Gastroesophageal sphincter (tissue), 4 donors: ENCODE data around the gene MSX2. TPM values are rescaled to one million over a fixed set of nuclear protein-coding genes. Genes with fewer than 3 reads are reported as not detected.

Source experiments
- ATAC-seq: fragments of 150-250 bp; one replicate; pipeline ENCODE4 v1.9.1; 2016; ENCODE audit warnings: mild to moderate bottlenecking, moderate library complexity
- H3K27ac ChIP-seq, 4 donors: fragments of 200-600 bp; sonication (generic) in 3 of 4; 1 replicate in 3 of 4; 2 replicates in 1 of 4; pipeline ENCODE4 v1.5.1; 2016 to 2019
- H3K27me3 ChIP-seq: fragments of 200-600 bp; sonication (generic); one replicate; pipeline ENCODE4 v1.5.1; 2019
- H3K36me3 ChIP-seq, 2 donors: fragments of 200-600 bp; sonication (generic); one replicate each; pipeline ENCODE4 v1.5.1; 2019; ENCODE audit warnings: control low read depth in 1 of 2
- H3K4me1 ChIP-seq, 3 donors: fragments of 200-600 bp; sonication (generic); 1 replicate in 2 of 3; 2 replicates in 1 of 3; pipeline ENCODE4 v1.5.1; 2016 to 2019; ENCODE audit warnings: control low read depth in 2 of 3
- H3K4me3 ChIP-seq, 2 donors: fragments of 200-600 bp; sonication (generic); one replicate each; pipeline ENCODE4 v1.5.1; 2019; ENCODE audit warnings: mild to moderate bottlenecking in 1 of 2, moderate library complexity in 1 of 2
- H3K9me3 ChIP-seq, 3 donors: fragments of 200-600 bp; sonication (generic); one replicate each; pipeline ENCODE4 v1.5.1; 2017 to 2019; ENCODE audit warnings: control low read depth in 2 of 3
- EP300 ChIP-seq: sonication (generic); formaldehyde crosslinking; IDR thresholded peaks from one replicate; pipeline ENCODE4 v1.6.1; 2017; ENCODE audit warnings: antibody characterized with exemption, mild to moderate bottlenecking
- POLR2A ChIP-seq, 2 donors: fragments of 450-650 bp; IDR thresholded peaks; one replicate each; pipeline ENCODE4 v1.6.1; 2017; ENCODE audit warnings: antibody characterized with exemption in 2 of 2, mild to moderate bottlenecking in 2 of 2, moderate library complexity in 1 of 2
- POLR2AphosphoS5 ChIP-seq: sonication (generic); formaldehyde crosslinking; IDR thresholded peaks from one replicate; pipeline ENCODE4 v1.6.1; 2017; ENCODE audit warnings: antibody characterized with exemption
- WGBS, 2 donors: methylation state at CpG; one replicate each; pipeline ENCODE4 v1.1.5; 2018; ENCODE audit warnings: low coverage in 1 of 2; 5-methylcytosine and 5-hydroxymethylcytosine counted together
- total RNA-seq, 4 donors: library from RNA; depleted of rRNA; stranded (reverse); fragments of >200 nt; gene quantifications; one replicate each; pipeline ENCODE4 v1.1.0, GENCODE V29; 2016
- TF ChIP-seq, protein P1 (sequence below), 4 experiments: fragments of 200-600 bp in 2 of 4; fragments of 450-650 bp in 2 of 4; sonication (generic) in 1 of 4; IDR thresholded peaks; one replicate each; pipeline ENCODE4 v1.5.1; 2017 to 2019; ENCODE audit warnings: antibody characterized with exemption in 4 of 4, mild to moderate bottlenecking in 2 of 4, moderate library complexity in 2 of 4

MSX2 gene
- total RNA-seq, 4 donors from 2014 or later: 0.81 to 2.6 (median 1.2) TPM

DNA sequence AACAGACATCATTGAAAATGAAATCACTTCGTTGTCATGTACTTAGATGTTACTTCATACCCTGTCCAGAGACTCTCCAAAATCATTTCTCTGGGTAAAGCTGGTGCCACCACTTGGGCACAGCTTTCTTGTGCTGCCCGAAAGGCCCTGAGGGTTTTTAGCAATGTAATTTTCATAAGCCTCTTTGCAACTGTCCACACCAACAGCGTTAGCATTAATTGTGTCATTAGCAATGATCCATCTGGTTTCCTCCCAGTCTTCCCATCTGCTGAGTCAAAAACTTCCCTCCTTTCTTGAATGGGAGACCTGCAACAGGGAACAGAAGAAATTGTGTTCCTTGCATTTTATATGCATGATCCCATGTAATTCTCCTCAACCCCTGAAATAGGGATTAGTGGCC is 8.6 kb upstream of the MSX2 start:
- H3K27ac ChIP-seq: no peak overlapping the region
- H3K4me3 ChIP-seq: no peak overlapping the region
- 50 to 79% methylated on average over 3 of the region's 3 CpGs for WGBS, 2 donors
- ATAC-seq: no peak
- no peaks in the 10 kb centered on the region for H3K36me3 ChIP-seq
- H3K4me1 ChIP-seq: peaks cover 0 to 8% (median 4%) of the 10 kb centered on the region in 3 donors
- no peaks in the 10 kb centered on the region for H3K9me3 ChIP-seq
- no peak for TF ChIP-seq POLR2AphosphoS5
- no peak for TF ChIP-seq POLR2A (IDR thresholded peaks at IDR 0.05)
- TF ChIP-seq, protein P1, sequence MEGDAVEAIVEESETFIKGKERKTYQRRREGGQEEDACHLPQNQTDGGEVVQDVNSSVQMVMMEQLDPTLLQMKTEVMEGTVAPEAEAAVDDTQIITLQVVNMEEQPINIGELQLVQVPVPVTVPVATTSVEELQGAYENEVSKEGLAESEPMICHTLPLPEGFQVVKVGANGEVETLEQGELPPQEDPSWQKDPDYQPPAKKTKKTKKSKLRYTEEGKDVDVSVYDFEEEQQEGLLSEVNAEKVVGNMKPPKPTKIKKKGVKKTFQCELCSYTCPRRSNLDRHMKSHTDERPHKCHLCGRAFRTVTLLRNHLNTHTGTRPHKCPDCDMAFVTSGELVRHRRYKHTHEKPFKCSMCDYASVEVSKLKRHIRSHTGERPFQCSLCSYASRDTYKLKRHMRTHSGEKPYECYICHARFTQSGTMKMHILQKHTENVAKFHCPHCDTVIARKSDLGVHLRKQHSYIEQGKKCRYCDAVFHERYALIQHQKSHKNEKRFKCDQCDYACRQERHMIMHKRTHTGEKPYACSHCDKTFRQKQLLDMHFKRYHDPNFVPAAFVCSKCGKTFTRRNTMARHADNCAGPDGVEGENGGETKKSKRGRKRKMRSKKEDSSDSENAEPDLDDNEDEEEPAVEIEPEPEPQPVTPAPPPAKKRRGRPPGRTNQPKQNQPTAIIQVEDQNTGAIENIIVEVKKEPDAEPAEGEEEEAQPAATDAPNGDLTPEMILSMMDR (IDR thresholded peaks at IDR 0.05): no peak
- no peak for TF ChIP-seq EP300
- peaks cover 98% of the 10 kb centered on the region for H3K27me3 ChIP-seq

DNA sequence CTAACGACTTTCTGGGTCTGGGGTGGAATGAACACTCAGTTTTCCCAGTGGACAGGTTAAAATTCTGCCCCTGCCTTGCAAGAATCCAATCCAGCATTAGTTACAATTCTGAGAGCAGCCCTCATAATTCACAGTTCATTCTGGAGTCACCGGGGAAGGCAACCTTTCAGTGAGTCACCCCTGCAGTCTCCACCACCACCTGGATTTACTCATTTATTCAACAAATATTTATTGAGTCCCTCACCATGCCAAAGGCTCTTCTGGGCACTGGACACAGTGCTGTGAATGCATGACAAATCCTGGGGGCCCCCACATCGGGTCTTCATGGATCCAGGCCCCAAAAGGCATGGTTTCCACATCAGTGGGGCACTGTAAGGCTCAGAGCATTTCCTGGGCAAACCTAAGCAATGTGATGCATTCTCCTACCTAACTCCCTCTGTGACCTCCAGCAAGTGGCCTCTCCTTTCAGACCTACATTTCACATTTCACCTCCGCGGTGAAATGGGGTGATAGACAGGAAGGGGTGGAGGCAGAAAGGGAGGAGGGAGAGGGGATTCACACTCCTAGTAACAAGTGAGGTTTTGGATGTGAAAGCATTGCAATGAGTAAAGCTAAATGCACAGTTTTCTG is 6.4 kb upstream of the MSX2 start:
- H3K4me1 ChIP-seq: peaks cover 0 to 16% (median 7%) of the 10 kb centered on the region in 3 donors
- ATAC-seq: no peak
- 39 to 80% methylated on average over 1 to 2 of the region's 5 CpGs for WGBS, 2 donors
- peaks cover 100% of the 10 kb centered on the region for H3K27me3 ChIP-seq
- no peak overlapping the region for H3K4me3 ChIP-seq
- no peak for TF ChIP-seq EP300
- TF ChIP-seq POLR2AphosphoS5: no peak
- no peak for TF ChIP-seq POLR2A (IDR thresholded peaks at IDR 0.05)
- TF ChIP-seq, protein P1 (IDR thresholded peaks at IDR 0.05): no peak
- no peaks in the 10 kb centered on the region for H3K36me3 ChIP-seq
- no peaks in the 10 kb centered on the region for H3K9me3 ChIP-seq
- no peak overlapping the region for H3K27ac ChIP-seq

DNA sequence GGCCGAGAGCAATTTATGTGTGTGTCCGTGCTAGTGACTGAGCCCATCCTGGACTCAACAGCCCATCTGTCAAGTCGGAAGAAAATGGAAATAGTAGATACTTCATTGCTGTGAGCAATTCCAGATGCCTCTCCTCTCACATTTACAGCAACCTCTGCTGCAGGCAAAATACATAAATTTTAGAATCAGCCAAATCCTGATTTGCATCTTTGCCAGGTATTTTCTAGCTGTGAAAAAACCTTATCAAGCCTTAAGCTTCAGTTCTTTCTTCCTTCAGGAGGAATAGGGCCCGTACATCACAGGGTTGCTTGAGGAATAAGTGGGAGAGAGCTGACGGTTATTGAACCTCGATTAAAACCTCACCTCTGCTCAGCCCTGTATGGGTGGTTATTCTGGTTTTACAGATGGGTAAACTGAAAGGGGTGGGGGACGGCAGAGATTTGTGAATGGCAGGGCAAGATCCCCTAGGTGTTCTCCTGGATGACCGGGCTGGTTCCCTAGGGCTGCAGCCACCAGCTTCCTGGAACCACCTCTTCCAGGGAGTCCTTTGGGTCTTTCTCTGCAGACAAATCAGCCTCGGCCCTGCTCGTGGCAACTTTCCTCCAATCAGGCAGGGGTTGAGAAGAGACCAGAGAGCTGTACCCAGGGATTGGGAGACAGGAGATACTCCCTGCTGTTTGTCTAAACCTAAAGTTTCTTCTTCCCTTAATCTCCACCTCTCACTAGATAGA is 5.3 kb upstream of the MSX2 start:
- 23 to 31% methylated on average over 10 of the region's 10 CpGs for WGBS, 2 donors
- Histone ChIP-seq H3K4me3 (no peak overlapping the region), H3K4me1 (peaks cover 0 to 25% (median 7%) of the 10 kb centered on the region in 3 donors), H3K9me3 (no peaks in the 10 kb centered on the region), H3K27ac (no peak overlapping the region), H3K27me3 (peaks cover 100% of the 10 kb centered on the region), H3K36me3 (no peaks in the 10 kb centered on the region)
- TF ChIP-seq EP300 (no peak), POLR2AphosphoS5 (no peak), POLR2A (IDR thresholded peaks at IDR 0.05) (no peak)
- TF ChIP-seq, protein P1 (IDR thresholded peaks at IDR 0.05): no peak
- no peak for ATAC-seq

DNA sequence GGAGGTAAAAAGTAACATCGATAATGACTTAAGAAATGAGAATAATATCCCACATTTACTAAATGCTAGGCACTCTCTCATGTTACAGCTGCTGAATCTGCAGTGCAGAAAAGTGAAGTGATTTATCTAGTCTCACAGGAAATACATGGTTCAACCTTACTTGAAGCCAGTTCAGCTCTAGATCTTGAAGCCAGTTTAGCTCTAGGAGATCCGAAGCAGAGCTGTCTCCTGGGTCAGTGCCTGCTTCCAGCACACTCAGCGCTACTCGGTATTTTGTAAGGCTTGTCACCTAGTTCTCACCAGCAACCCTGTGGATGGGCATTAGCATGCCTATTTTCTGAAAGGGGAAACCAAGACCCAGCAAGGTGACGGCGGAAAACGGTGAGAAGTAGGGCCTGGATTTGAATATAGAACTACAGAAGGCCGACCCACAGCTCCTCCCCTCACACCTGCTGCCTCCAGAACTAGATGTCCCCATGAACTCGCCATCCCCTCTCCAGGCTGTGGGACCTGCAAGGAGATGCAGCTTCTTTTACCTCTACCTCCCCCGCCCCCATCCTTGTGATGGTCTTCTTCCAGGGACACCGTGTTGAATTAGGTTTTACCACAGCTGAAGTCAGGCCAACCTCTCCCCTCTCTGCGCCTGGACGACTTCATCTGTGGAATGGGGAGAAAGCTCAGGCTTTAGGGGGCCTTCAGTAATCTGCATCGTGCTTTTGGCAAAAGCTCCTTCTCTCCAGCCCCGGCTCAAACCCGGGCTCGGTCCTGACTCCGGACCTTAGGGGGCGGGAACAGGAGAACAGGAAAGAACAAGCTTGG is 4.4 kb upstream of the MSX2 start:
- H3K27me3 ChIP-seq: peaks cover 97% of the 10 kb centered on the region
- H3K4me3 ChIP-seq: no peak overlapping the region
- no peaks in the 10 kb centered on the region for H3K9me3 ChIP-seq
- ATAC-seq: no peak
- no peaks in the 10 kb centered on the region for H3K36me3 ChIP-seq
- peaks cover 0 to 32% (median 7%) of the 10 kb centered on the region in 3 donors for H3K4me1 ChIP-seq
- no peak overlapping the region for H3K27ac ChIP-seq
- TF ChIP-seq POLR2A (IDR thresholded peaks at IDR 0.05): no peak
- TF ChIP-seq EP300: no peak
- TF ChIP-seq, protein P1 (IDR thresholded peaks at IDR 0.05): no peak
- WGBS, 2 donors: 26 to 31% methylated on average over 8 of the region's 19 CpGs
